Memory B cell (primary cell): ENCODE data around the gene SRPRB.

Experiments used
- ATAC-seq: fragments of 150-1000 bp; cut with Tn5 transposase; 2 replicates; pipeline ENCODE4 v1.10.0; 2021; ENCODE audit warnings: low read depth, mild to moderate bottlenecking, moderate library complexity
- DNase-seq, 2 donors: peaks; one replicate each; pipeline ENCODE4 v3.0.0; 2022; ENCODE audit warnings: low spot score in 2 of 2
- H3K27ac Mint-ChIP-seq: one replicate; pipeline ENCODE4 v1.8.0; 2022; ENCODE audit warnings: mild to moderate bottlenecking, moderate library complexity, mixed read lengths
- H3K27me3 Mint-ChIP-seq: one replicate; pipeline ENCODE4 v1.8.0; 2022; ENCODE audit warnings: mixed read lengths
- H3K36me3 Mint-ChIP-seq: one replicate; pipeline ENCODE4 v1.8.0; 2022; ENCODE audit warnings: mild to moderate bottlenecking, mixed read lengths
- H3K4me1 Mint-ChIP-seq: one replicate; pipeline ENCODE4 v1.8.0; 2022; ENCODE audit warnings: mixed read lengths
- H3K4me3 Mint-ChIP-seq: one replicate; pipeline ENCODE4 v1.8.0; 2022; ENCODE audit warnings: mild to moderate bottlenecking, moderate library complexity, mixed read lengths
- H3K9me3 Mint-ChIP-seq: one replicate; pipeline ENCODE4 v1.8.0; 2022; ENCODE audit warnings: mixed read lengths

The SRPRB gene

DNA sequence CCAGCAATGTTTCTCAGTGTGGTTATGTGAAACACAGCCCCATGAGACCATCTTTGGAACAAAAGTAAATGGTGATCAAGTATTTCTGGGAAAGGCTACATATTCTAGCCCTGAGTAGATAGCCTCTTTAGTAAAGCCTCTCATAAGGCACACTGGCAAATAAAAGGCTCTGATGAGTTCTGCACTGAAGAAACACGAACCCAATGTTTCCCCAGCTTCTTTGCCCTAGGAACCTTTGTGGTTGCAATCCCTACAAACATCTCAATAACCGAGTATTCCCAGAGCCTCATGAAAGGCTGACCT is 48.3 kb downstream of the SRPRB start:
- Mint-ChIP-seq H3K36me3 (no peaks in the 10 kb centered on the region), H3K4me1 (peaks cover 4% of the 10 kb centered on the region), H3K9me3 (no peaks in the 10 kb centered on the region), H3K27me3 (no peaks in the 10 kb centered on the region), H3K27ac (no peak overlapping the region), H3K4me3 (no peak overlapping the region)
- no peak for DNase-seq
- no peak for ATAC-seq

- no peaks in the 10 kb centered on the region for H3K27me3 Mint-ChIP-seq
These were observed 48.8 kb downstream of the SRPRB start for GRCh38 chr3:133854264-133855001.

DNA sequence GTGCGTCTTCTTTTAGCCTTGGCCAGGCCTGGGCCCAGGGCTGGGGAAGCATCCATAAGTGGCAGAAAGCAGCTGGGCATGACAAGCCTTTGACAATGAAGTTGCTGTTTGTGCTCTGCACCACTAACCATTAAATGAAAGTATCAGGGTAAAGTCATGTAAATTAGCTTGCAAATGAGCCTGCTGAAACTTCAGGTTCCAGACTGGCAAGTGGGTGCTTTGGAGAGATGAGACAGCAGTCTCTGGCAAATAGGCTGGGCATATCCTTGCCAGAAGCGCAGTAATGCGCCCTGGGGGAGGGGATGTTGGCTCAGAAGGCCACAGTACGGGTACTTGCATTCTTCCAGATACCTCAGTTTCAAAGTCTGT is 49.4 kb downstream of the SRPRB start:
- ATAC-seq: no peak
- no peaks in the 10 kb centered on the region for H3K9me3 Mint-ChIP-seq
- H3K36me3 Mint-ChIP-seq: no peaks in the 10 kb centered on the region

More at GRCh38 chr3:133854264-133855001, 48.8 kb downstream of the SRPRB start:
- H3K27ac Mint-ChIP-seq: no peak overlapping the region
- H3K9me3 Mint-ChIP-seq: no peaks in the 10 kb centered on the region
- ATAC-seq (no peak), DNase-seq (no peak)
- H3K4me3 Mint-ChIP-seq: no peak overlapping the region
- H3K36me3 Mint-ChIP-seq: no peaks in the 10 kb centered on the region
- H3K4me1 Mint-ChIP-seq: peaks cover 4% of the 10 kb centered on the region

DNA sequence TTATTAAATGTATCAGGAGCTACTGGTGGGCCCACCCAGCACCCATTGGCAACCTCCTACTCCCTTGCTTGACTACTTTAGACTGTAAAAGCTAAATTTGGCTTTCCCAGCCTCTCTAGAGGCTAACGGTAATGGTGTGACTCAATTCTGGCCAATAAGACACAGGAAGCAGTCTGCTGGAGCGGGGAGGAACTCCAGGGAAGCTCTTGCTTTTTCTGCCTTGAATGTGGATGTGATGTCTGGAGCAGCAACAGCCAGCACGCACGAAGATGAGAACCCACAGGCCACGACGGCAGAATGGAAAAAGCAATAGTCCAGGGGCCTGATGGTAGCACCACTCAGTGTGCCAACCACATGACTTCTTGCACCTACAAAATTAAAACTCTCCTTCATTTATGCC is 50.2 kb downstream of the SRPRB start:
- no peaks in the 10 kb centered on the region for H3K36me3 Mint-ChIP-seq
- H3K27ac Mint-ChIP-seq: no peak overlapping the region

More for the DNA sequence above, 49.4 kb downstream of the SRPRB start:
- H3K4me1 Mint-ChIP-seq: peaks cover 4% of the 10 kb centered on the region
- no peaks in the 10 kb centered on the region for H3K27me3 Mint-ChIP-seq
- H3K4me3 Mint-ChIP-seq: no peak overlapping the region
- no peak for DNase-seq
- H3K27ac Mint-ChIP-seq: no peak overlapping the region

DNA sequence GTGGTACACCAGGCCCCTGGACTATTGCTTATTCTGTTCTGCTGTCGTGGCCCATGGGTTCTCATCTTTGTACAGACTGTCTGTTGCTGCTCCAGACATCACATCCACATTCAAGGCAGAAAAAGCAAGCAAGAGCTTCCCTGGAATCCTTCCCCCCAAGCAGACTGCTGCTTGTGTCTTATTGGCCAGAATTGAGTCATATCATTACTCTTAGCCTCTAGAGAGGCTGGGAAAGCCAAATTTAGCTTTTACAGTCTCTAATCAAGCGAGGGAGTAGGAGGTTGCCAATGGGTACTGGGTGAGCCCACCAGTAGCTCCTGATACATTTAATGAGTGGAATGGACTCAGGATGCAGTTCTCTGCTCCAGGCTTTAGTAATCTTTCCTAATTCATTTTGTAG is 50.7 kb downstream of the SRPRB start:
- H3K9me3 Mint-ChIP-seq: no peaks in the 10 kb centered on the region
- H3K27me3 Mint-ChIP-seq: no peaks in the 10 kb centered on the region
- no peak overlapping the region for H3K4me3 Mint-ChIP-seq
- H3K36me3 Mint-ChIP-seq: no peaks in the 10 kb centered on the region
- no peak for DNase-seq
- no peak overlapping the region for H3K27ac Mint-ChIP-seq
- H3K4me1 Mint-ChIP-seq: peaks cover 2% of the 10 kb centered on the region
- no peak for ATAC-seq

More for the DNA sequence above, 50.2 kb downstream of the SRPRB start:
- ATAC-seq: no peak
- no peaks in the 10 kb centered on the region for H3K27me3 Mint-ChIP-seq
- DNase-seq: no peak
- H3K9me3 Mint-ChIP-seq: no peaks in the 10 kb centered on the region
- H3K4me1 Mint-ChIP-seq: peaks cover 4% of the 10 kb centered on the region
- H3K4me3 Mint-ChIP-seq: no peak overlapping the region

DNA sequence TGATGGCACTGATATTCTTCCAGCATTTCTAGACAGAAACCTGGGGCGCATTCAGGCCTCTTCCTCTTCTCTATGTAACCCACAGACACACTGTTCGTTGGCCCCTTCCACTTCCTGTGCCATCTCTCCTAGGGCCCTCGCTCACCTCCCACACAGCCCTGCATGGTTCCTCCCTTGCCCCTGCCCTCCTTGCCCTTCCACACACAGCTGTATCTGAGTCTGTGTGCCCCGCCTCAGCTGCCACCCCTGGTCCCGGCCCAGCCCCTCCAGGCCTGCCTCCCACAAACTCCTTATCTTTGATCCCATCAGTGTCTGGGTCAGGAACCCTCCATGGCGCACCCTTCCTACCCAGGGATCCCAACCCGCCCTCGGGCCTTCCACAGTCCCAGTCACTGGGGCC is 52.2 kb downstream of the SRPRB start:
- peaks cover 2% of the 10 kb centered on the region for H3K27me3 Mint-ChIP-seq
- H3K36me3 Mint-ChIP-seq: no peaks in the 10 kb centered on the region
- DNase-seq (no peak), ATAC-seq (no peak)
- no peaks in the 10 kb centered on the region for H3K9me3 Mint-ChIP-seq
- no peaks in the 10 kb centered on the region for H3K4me1 Mint-ChIP-seq
- no peak overlapping the region for H3K27ac Mint-ChIP-seq
- H3K4me3 Mint-ChIP-seq: no peak overlapping the region

GRCh38 chr3:133859381-133860234 is 54.0 kb downstream of the SRPRB start:
- no peak for DNase-seq
- Mint-ChIP-seq H3K9me3 (no peaks in the 10 kb centered on the region), H3K36me3 (no peaks in the 10 kb centered on the region), H3K27me3 (peaks cover 4% of the 10 kb centered on the region), H3K4me3 (no peak overlapping the region), H3K4me1 (no peaks in the 10 kb centered on the region), H3K27ac (no peak overlapping the region)
- no peak for ATAC-seq

- no peaks in the 10 kb centered on the region for H3K36me3 Mint-ChIP-seq
- no peaks in the 10 kb centered on the region for H3K9me3 Mint-ChIP-seq
- no peak overlapping the region for H3K27ac Mint-ChIP-seq
- no peak overlapping the region for H3K4me3 Mint-ChIP-seq
- no peaks in the 10 kb centered on the region for H3K4me1 Mint-ChIP-seq
- peaks cover 4% of the 10 kb centered on the region for H3K27me3 Mint-ChIP-seq
- DNase-seq (no peak), ATAC-seq (no peak)
These were observed 54.9 kb downstream of the SRPRB start for GRCh38 chr3:133860519-133860918.

- H3K36me3 Mint-ChIP-seq: no peaks in the 10 kb centered on the region
- peaks cover 4% of the 10 kb centered on the region for H3K27me3 Mint-ChIP-seq
- H3K4me3 Mint-ChIP-seq: no peak overlapping the region
- no peak overlapping the region for H3K27ac Mint-ChIP-seq
- no peaks in the 10 kb centered on the region for H3K4me1 Mint-ChIP-seq
- H3K9me3 Mint-ChIP-seq: no peaks in the 10 kb centered on the region
- ATAC-seq (no peak), DNase-seq (no peak)
These were observed 56.5 kb downstream of the SRPRB start for GRCh38 chr3:133862161-133862560.

GRCh38 chr3:133863911-133864310 is 58.3 kb downstream of the SRPRB start:
- H3K4me1 Mint-ChIP-seq: no peaks in the 10 kb centered on the region
- H3K27ac Mint-ChIP-seq: no peak overlapping the region

DNA sequence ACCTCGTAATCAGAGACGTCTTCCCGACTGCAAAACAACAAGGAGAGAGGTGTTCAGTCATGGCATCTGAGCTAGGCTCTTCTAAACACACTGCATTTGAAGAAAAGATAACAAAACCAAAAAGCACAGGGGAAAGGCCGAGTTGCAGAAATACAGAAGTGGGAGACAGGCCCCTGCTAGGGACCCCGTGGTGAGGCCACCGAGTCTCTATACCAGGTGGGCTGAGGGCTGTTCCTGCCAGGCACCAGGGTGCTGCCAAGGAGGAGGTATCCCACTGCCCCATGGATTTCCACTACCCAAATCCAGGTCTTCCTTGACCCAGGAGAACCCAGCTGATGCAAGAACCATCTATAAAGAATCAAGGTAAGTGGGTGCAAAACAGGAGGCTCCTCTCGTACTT is 59.0 kb downstream of the SRPRB start:
- Mint-ChIP-seq H3K36me3 (no peaks in the 10 kb centered on the region), H3K9me3 (no peaks in the 10 kb centered on the region), H3K4me1 (no peaks in the 10 kb centered on the region), H3K4me3 (no peak overlapping the region), H3K27ac (no peak overlapping the region), H3K27me3 (peaks cover 10% of the 10 kb centered on the region)
- no peak for DNase-seq
- no peak for ATAC-seq

More at GRCh38 chr3:133863911-133864310, 58.3 kb downstream of the SRPRB start:
- Mint-ChIP-seq H3K27me3 (peaks cover 8% of the 10 kb centered on the region), H3K4me3 (no peak overlapping the region), H3K36me3 (no peaks in the 10 kb centered on the region), H3K9me3 (no peaks in the 10 kb centered on the region)
- no peak for ATAC-seq
- DNase-seq: no peak

GRCh38 chr3:133865136-133865855 is 59.7 kb downstream of the SRPRB start:
- Mint-ChIP-seq H3K36me3 (no peaks in the 10 kb centered on the region), H3K27ac (no peak overlapping the region), H3K4me3 (no peak overlapping the region), H3K4me1 (no peaks in the 10 kb centered on the region), H3K27me3 (peaks cover 15% of the 10 kb centered on the region), H3K9me3 (no peaks in the 10 kb centered on the region)
- ATAC-seq (no peak), DNase-seq (no peak)

GRCh38 chr3:133866141-133866540 is 60.5 kb downstream of the SRPRB start:
- H3K4me1 Mint-ChIP-seq: no peaks in the 10 kb centered on the region
- no peak overlapping the region for H3K4me3 Mint-ChIP-seq
- H3K36me3 Mint-ChIP-seq: no peaks in the 10 kb centered on the region
- H3K9me3 Mint-ChIP-seq: no peaks in the 10 kb centered on the region
- H3K27me3 Mint-ChIP-seq: peaks cover 16% of the 10 kb centered on the region
- no peak for DNase-seq
- H3K27ac Mint-ChIP-seq: no peak overlapping the region
- no peak for ATAC-seq

DNA sequence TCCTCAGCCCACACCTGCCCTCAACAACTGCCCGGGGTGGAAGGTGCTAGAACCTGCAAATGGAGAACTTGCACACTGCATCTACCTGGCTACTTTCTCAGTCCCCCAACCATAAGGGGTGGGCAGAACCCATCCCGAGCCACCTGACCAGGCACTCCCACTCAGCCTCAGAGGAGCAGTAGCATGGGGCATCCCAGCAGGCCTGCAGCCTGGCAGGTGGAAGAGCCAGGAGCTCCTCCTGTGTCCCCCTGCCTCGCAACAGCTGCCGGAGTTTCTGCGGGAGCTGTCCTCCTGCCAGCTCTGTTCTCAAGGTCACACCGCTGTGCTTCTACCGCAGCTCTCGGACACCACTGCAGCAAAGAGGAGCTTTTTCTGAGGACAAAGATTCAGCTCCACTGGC is 62.6 kb downstream of the SRPRB start:
- H3K4me1 Mint-ChIP-seq: no peaks in the 10 kb centered on the region
- no peaks in the 10 kb centered on the region for H3K36me3 Mint-ChIP-seq
- ATAC-seq (no peak), DNase-seq (no peak)
- H3K9me3 Mint-ChIP-seq: no peaks in the 10 kb centered on the region
- H3K27ac Mint-ChIP-seq: no peak overlapping the region
- H3K4me3 Mint-ChIP-seq: no peak overlapping the region
- H3K27me3 Mint-ChIP-seq: peaks cover 15% of the 10 kb centered on the region
